GM13976 (cell line): Measurements from ENCODE around the gene TMEM270.

Experiments used
- DNase-seq: peaks from one replicate; pipeline ENCODE4 v3.0.0; 2012; ENCODE audit warnings: low spot score
- CTCF ChIP-seq: IDR thresholded peaks from 2 replicates; pipeline ENCODE4 v1.5.1; 2012; ENCODE audit warnings: borderline replicate concordance, mild to moderate bottlenecking; ENCODE audit not compliant: insufficient read depth; ENCODE audit errors: extremely low read depth, missing control alignments, control extremely low read depth
- in situ Hi-C: fragments of 300-500 bp; cut with MboI; formaldehyde crosslinking; loops from one replicate; pipeline ENCODE4 v1.12.0; 2022; ENCODE audit warnings: low sequenced_read_pairs, mixed read lengths, inconsistent platforms; ENCODE audit not compliant: unreplicated experiment

Gene TMEM270

GRCh38 chr7:73892003-73892999, 31.3 kb downstream of the TMEM270 start:
- no peak for DNase-seq
- no peak for TF ChIP-seq CTCF
- in situ Hi-C loops: no loop called here

GRCh38 chr7:73893342-73894101, 32.6 kb downstream of the TMEM270 start:
- TF ChIP-seq CTCF: no peak
- DNase-seq: no peak
- in situ Hi-C loops: no loop called here

DNA sequence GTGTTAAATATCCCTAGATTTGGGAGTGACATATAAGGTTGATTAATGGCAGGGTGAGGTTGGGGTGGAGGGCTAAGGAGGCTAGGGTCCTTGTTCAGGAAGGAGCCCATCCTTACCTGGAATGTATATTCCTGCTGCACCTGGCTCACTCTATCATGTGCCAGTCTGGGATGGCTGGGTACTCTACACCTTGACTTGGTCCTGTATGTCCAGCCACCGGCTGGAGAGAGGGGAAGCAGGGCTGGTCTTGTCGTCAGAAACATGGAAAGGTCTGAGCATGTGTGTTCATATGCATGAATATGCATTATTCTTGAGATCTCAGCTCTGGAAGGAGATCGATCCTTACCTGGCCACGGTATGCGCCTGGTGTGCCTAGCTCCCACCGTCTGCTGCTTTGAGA, 33.2 kb downstream of the TMEM270 start:
- in situ Hi-C loops: no loop called here
- no peak for DNase-seq
- no peak for TF ChIP-seq CTCF

DNA sequence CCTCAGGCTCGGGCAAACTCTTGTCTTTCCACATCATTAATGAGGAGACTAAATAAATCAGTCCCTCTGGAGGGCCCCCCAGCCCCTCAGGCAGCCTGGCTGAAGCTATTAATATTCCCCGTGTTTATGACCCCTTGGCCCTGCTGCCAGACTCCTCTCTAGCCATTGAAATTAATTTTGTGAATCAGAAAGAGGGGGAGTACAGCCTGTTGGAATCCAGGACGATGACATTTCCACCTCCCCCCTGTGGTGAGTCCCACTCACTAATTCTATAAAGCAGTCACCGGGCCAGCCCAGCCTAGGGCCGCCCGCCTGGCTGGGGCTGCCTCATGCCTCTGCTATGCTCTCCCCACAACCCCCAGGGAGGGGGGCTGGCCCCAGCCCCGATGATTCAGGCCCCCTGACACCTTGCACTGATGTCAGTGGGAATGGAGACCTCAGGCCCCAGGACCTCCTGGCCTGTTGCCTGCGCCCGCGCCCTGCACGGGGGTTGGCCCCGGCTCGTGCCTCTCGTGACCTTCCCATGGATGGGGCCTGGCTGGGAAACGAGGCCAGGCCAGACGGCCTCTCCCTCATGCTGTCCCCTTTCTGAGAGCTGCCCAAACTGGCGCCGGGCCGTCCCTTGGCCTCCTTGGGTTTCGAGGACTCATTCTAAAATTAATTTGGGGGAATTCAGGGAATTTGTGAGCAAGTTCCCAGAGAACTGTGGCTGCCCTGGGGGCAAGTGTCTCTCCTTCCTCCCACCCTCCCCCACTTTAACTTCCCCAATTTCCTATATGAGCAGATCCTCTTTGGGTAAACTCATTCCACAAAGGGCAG, 34.0 kb downstream of the TMEM270 start:
- in situ Hi-C loops: no loop called here
- no peak for DNase-seq

GRCh38 chr7:73895626-73896025, 34.7 kb downstream of the TMEM270 start:
- no peak for TF ChIP-seq CTCF
- no peak for DNase-seq
- in situ Hi-C loops: no loop called here

More for the DNA sequence above, 34.0 kb downstream of the TMEM270 start:
- no peak for TF ChIP-seq CTCF

DNA sequence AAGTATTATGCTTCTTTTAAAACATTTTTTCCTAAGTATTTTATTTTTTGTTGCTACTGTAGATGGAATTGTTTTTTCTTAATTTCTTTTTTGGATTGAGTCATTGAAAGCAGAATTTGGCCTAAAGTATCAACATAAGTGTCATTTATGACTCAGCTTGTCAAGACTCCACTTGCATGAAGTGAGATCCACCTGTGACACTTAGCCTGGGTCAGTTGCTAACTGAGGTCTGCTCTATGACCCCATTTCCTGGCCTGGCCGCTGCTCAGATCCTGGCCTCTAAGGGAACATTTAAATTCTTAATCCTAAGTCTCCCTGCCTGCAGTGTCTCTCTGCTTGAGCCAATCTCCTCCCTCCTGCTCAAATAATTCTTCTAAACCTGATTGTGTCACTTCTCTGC, 35.5 kb downstream of the TMEM270 start:
- in situ Hi-C loops: no loop called here
- no peak for DNase-seq
- TF ChIP-seq CTCF: no peak
